HUES48 (cell line): Measurements from ENCODE around the gene GALNT1.

Source experiments
- H3K27ac ChIP-seq: one replicate; pipeline ENCODE4 v1.7.0; 2013; ENCODE audit warnings: low read depth, low read length, inconsistent platforms
- H3K27me3 ChIP-seq: 2 replicates; pipeline ENCODE4 v1.6.1; 2013; ENCODE audit warnings: mild to moderate bottlenecking, low read length; ENCODE audit not compliant: control insufficient read depth, insufficient read depth
- H3K36me3 ChIP-seq: 2 replicates; pipeline ENCODE4 v1.6.1; 2013; ENCODE audit warnings: low read length; ENCODE audit not compliant: control insufficient read depth, insufficient read depth
- H3K4me1 ChIP-seq: 2 replicates; pipeline ENCODE4 v1.6.1; 2013; ENCODE audit warnings: mild to moderate bottlenecking, low read length; ENCODE audit not compliant: control insufficient read depth, insufficient read depth
- H3K4me3 ChIP-seq: 2 replicates; pipeline ENCODE4 v1.5.1; 2013; ENCODE audit warnings: mild to moderate bottlenecking, low read depth, low read length
- H3K9ac ChIP-seq: 2 replicates; pipeline ENCODE4 v1.6.1; 2013; ENCODE audit warnings: mild to moderate bottlenecking, low read depth, low read length, moderate library complexity
- H3K9me3 ChIP-seq: 2 replicates; pipeline ENCODE4 v1.6.1; 2013; ENCODE audit warnings: low read length; ENCODE audit not compliant: control insufficient read depth, insufficient read depth

Gene GALNT1

DNA sequence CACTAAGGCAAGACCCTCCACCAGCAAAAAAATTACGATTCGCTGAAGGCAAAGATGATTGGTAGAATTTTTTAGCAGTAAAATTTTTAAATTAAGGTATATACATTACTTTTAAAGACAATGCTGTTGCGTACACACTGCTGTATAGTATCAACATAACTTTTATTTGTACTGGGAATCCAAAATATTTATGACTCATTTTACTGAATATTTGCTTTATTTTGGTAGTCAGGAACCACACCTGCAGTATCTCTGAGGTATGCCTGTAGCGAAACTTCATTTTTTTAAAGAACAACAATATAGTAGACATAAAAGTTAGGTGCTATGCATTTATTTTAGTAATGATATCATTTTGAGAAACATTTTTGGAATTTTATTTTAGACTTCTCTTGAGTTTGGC is 57.8 kb downstream of the GALNT1 start:
- no peak overlapping the region for H3K27ac ChIP-seq
- no peaks in the 10 kb centered on the region for H3K36me3 ChIP-seq
- no peaks in the 10 kb centered on the region for H3K4me1 ChIP-seq
- H3K9ac ChIP-seq, result no peak overlapping the region
- H3K27me3 ChIP-seq, result no peaks in the 10 kb centered on the region
- H3K9me3 ChIP-seq, result peaks cover 8% of the 10 kb centered on the region; the same call in 1 of the 2 replicates
- no peak overlapping the region for H3K4me3 ChIP-seq

DNA sequence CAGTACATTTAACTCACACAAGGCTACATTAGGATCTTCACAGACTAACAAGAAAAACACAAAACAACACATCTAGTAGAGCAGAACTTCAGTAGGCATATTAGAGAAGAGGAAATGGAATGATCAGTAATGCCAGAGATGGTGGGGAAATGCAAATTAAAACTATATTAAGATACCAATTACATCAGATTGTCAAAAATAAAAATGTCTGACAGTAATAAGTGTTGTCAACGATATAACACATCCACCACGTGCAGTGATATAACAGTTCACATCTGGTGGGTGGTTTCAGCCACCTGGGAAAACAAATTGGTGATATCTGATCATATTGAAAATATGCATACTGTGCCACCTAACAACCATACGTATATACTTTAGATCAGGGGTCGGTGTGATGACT is 59.9 kb downstream of the GALNT1 start:
- Histone ChIP-seq H3K36me3 (no peaks in the 10 kb centered on the region), H3K4me3 (no peak overlapping the region), H3K9ac (no peak overlapping the region), H3K4me1 (no peaks in the 10 kb centered on the region), H3K27ac (no peak overlapping the region), H3K9me3 (peaks cover 8% of the 10 kb centered on the region; the same call in 1 of the 2 replicates), H3K27me3 (no peaks in the 10 kb centered on the region)

DNA sequence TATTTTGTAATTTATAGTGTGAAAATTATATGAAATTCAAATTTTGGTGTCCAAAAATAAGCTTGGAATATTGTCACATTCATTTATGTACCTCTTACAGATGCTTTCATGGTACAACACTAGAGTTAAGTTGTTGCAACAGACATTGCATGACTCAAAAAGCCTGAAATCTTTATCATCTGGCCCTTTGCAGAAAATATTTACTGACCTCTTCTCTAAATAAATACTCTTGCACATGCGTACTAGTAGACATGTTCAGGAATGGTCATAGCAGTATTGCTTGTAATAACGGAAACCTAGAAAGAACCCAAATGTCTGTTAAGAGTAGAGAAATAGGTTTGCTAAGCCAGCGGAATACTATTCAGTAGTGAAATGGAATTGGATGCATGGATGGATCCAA is 60.4 kb downstream of the GALNT1 start:
- H3K36me3 ChIP-seq, result no peaks in the 10 kb centered on the region
- H3K9me3 ChIP-seq, result peaks cover 8% of the 10 kb centered on the region; the same call in 1 of the 2 replicates
- no peak overlapping the region for H3K27ac ChIP-seq
- no peaks in the 10 kb centered on the region for H3K4me1 ChIP-seq
- no peak overlapping the region for H3K4me3 ChIP-seq
- no peaks in the 10 kb centered on the region for H3K27me3 ChIP-seq
- no peak overlapping the region for H3K9ac ChIP-seq

DNA sequence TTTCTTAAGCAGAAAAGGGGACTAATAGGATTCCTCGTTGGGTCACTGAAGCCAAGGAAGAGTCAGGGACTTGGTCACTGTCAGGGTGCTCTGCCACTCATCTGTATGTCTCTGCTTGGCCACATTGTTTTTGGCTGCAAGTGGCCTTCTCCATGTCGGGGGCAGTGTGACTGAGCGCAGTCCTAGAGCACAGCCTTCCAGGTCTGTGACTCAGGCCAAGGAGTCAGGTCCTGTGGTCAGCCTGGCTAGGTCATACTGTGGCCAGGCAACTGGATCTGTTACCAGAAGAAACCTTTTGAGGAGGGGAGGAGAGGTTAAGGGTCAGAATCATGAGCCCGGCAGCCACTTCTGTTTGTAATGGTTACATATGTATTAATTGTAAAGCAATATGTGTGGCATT is 61.3 kb downstream of the GALNT1 start:
- H3K27me3 ChIP-seq, result no peaks in the 10 kb centered on the region
- no peak overlapping the region for H3K27ac ChIP-seq
- 0 out of 2 replicates have a peak, but pooled peaks cover 4% of the 10 kb centered on the region for H3K9me3 ChIP-seq
- no peaks in the 10 kb centered on the region for H3K36me3 ChIP-seq
- H3K4me1 ChIP-seq, result no peaks in the 10 kb centered on the region
- no peak overlapping the region for H3K9ac ChIP-seq
- H3K4me3 ChIP-seq, result no peak overlapping the region

DNA sequence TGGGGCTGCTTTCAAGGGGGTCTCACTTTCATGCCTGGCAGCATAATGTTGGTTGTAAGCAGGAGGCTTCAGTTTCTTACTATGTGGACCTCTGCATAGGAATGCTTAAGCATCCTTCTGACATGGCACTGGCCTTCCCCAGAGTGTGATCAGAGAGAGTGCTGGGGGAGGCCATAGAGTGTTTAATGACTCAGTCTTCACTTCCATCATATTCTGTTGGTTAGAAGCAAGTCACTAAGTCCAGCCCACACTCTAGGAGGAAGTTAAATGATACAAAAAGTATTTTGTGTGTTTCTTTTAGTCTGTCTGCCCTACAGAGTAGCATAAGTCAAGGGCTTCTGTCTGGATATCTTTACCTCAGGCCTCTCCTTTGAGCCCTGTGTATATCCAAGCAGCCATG is 64.9 kb downstream of the GALNT1 start:
- no peaks in the 10 kb centered on the region for H3K4me1 ChIP-seq
- no peaks in the 10 kb centered on the region for H3K27me3 ChIP-seq
- no peak overlapping the region for H3K9ac ChIP-seq
- no peak overlapping the region for H3K4me3 ChIP-seq
- H3K27ac ChIP-seq, result no peak overlapping the region
- H3K9me3 ChIP-seq, result no peaks in the 10 kb centered on the region; the same call in 1 of the 2 replicates
- H3K36me3 ChIP-seq, result no peaks in the 10 kb centered on the region

DNA sequence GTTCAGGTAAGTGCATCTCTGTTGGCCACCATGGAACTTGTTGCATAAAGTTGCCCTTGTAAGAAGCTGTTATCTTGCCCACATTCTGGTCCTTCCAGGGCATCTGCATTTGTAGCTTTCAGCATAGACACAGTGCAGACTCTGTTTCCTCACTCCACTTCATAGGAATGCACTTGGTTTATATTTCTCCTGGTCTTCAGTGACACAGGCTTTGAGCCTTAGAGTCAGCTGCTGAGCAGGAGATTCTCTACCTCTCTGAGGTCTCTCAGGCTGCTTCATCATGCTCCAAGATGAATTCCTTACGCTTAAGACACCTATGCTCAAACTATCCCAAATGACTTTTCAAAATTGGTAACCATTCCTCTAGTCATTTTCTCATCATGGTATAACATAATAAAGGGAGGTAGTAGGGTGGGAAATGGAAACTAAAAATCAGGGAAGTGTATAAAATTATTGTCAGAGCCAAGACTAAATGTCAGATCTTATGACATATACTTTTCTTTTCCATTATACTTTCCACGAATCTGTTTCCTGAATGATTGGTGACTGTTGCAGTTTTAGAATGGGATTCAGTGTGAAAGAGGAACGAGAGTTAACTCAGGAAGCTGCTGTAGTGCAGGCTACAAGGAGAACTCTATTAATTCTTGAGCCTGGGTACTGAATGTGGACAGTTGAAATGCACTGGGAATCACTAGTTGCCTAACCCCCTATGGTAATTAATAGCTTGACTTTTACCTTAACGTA is 72.0 kb downstream of the GALNT1 start:
- H3K4me1 ChIP-seq, result peaks cover 7% of the 10 kb centered on the region
- H3K9me3 ChIP-seq, result no peaks in the 10 kb centered on the region; the same call in 1 of the 2 replicates
- no peaks in the 10 kb centered on the region for H3K27me3 ChIP-seq
- no peak overlapping the region for H3K9ac ChIP-seq
- H3K36me3 ChIP-seq, result no peaks in the 10 kb centered on the region
- no peak overlapping the region for H3K27ac ChIP-seq
- H3K4me3 ChIP-seq, result no peak overlapping the region

DNA sequence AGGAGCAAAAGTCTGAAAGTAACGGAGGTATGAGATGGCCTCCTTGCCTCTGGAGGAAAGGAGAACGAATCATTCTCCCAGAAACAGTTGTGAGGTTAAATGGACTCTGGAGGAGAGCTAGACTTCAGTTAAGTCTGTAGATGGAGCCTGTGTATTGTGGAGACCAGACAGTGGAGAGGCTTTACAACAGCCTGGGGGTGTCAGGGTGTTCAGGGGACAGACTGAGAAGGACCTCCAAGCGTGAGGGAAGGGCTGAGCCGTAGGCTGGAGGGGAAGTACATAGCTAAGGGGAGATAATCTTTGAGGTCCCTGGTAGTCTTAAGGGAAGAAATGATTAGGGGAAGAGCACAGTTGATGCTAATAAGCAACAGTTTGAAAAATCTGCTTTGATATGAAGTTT is 76.6 kb downstream of the GALNT1 start:
- no peak overlapping the region for H3K9ac ChIP-seq
- H3K27me3 ChIP-seq, result no peaks in the 10 kb centered on the region
- no peak overlapping the region for H3K4me3 ChIP-seq
- H3K4me1 ChIP-seq, result peaks cover 48% of the 10 kb centered on the region
- no peak overlapping the region for H3K27ac ChIP-seq
- H3K36me3 ChIP-seq, result no peaks in the 10 kb centered on the region
- H3K9me3 ChIP-seq, result no peaks in the 10 kb centered on the region

DNA sequence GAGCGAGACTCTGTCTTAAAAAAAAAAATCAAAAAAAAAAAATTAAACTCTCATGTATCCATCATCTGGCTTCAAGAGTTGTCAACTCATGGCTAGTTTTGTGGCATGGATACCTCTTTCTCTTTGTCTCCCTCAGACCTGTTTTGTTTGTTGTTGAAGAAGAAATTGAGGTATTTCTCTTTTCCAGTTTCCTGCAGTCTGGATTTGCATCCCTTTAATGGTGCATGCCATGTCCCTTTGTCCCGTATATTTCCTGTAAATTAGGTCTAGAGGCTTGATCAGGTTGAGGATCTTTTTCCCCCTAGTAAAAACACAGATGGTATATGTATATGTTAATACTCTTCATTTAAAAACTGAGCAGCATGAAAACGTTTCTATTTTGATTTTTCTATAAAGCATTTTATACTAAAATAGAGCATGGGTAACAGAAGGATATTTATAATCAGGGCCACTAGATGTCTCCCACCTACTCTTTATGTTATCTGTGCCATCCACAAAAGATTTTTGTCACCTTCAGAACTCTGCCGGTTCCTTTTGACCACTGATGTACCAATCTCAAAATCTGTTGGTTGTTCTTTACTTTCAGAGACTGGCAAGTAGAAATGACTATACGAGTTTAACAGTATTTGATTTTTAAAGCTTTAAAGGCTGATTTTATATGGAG is 80.1 kb downstream of the GALNT1 start:
- Histone ChIP-seq H3K4me3 (no peak overlapping the region), H3K27me3 (no peaks in the 10 kb centered on the region), H3K27ac (no peak overlapping the region), H3K9ac (no peak overlapping the region), H3K4me1 (peaks cover 44% of the 10 kb centered on the region), H3K9me3 (no peaks in the 10 kb centered on the region), H3K36me3 (peaks cover 23% of the 10 kb centered on the region; the same call in 1 of the 2 replicates)

DNA sequence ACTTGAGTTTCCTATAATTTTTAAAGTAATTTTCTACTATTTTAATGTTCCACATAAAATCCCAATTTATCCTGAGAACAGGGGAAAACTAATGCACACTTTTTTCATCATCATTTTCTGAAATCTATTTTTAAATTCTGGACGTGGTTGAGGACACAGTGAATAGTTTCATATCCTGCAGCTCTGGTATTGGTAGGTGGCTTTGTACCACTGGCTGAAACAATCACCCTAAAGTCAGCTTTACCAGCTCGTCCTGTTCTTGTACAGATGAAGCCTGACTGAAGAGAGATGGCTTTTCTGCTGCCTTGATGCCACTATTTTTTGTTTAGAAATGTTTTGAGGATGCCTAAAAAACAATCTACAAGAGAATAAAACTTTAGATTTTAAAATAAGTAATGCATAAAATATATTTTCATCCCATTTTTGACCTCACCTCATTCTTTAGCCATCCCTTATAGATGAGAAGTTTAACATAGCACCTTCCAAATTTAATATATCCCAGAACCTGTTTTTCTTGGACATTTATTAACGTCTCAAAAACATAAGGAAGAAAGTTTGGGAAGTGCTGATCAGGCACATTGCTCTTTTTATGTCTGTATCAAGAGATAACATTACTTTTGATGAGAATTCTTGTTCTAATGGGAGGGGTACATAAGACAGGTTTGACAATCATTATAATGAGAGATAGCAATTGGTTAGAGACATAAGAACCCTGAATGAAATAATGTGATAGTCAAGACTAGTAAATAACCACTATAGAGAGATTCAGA is 80.9 kb downstream of the GALNT1 start:
- H3K9me3 ChIP-seq, result peaks cover 3% of the 10 kb centered on the region; the same call in 1 of the 2 replicates
- H3K4me3 ChIP-seq, result no peak overlapping the region
- no peak overlapping the region for H3K27ac ChIP-seq
- H3K4me1 ChIP-seq, result peaks cover 44% of the 10 kb centered on the region
- no peaks in the 10 kb centered on the region for H3K27me3 ChIP-seq
- H3K9ac ChIP-seq, result no peak overlapping the region
- peaks cover 27% of the 10 kb centered on the region; the same call in 1 of the 2 replicates for H3K36me3 ChIP-seq

DNA sequence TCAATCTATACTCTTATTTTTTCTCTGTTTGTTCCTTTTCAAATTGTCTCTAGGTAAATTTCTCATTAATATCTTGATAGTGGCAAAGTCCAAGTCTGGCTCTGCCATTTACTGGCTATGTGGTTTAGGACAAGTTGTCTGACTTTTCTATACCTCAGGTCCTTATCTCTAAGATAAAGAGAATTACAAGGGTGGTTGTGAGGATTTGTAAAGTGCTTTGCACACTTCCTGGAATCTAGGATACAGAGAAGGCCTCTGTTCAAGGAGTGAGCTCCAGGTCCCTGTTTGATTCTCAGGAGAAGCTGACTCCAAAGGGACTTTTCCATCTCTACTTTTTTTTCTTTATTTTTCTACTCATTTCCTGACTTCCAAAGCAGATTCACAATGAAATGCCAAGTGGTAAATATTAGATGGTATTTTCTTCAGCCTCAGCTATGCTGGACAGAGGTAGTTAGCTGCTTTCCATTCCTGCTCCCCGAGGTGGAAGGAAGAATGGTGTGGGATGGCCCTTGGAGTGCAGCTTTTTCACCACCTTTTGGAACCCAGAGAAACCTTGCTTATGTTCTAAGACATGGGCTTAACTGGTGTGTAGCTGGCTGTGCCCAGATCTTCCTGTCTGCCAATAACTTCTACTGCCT is 90.5 kb downstream of the GALNT1 start:
- Histone ChIP-seq H3K4me1 (no peaks in the 10 kb centered on the region), H3K36me3 (peaks cover 5% of the 10 kb centered on the region; the same call in 1 of the 2 replicates), H3K9me3 (peaks cover 1% of the 10 kb centered on the region; the same call in 1 of the 2 replicates), H3K27ac (no peak overlapping the region), H3K9ac (no peak overlapping the region), H3K27me3 (no peaks in the 10 kb centered on the region), H3K4me3 (no peak overlapping the region)
